Measurements from ENCODE around the gene TMIE. TPM values are rescaled to one million over a fixed set of nuclear protein-coding genes. Genes with fewer than 3 reads are reported as not detected.

TMIE gene
- total RNA-seq, 6 donors from 2014 or later, result 0.49 to 2.1 (median 1.2) TPM; not detected in 1

DNA sequence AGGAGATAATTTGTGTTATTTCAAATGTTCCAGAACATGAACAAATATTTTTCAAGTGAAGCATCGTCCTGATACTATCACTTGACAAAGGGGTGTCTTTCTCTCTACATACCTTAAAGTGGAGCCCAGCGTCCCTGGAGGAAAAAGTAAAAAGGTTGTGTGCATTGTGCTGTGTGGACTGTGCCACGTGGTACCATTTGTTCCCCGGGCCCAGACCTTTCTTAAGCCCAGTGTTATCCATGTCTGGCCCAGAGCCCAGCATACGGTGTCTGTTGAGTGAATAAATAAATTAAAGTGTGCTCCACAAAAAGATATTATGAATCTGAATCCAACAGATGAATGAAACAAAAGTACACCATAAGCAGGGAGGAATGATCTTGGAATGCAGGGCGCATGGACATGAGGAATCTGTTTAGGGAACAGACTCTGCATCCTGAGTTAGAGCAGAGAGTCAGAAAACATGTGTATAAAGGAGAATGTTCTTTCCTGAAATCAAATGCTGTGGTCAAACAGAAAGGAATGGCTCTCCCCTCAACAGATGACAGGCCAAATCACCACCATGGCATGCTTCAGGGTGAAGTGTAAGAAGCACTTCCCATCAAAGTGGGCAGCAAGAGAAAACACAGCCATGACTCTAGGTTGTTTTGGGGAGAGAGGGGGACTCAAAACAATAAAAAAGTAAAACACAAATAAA, 24.6 kb downstream of the TMIE start:
- H3K9me3 ChIP-seq, result no peaks in the 10 kb centered on the region
- no peaks in the 10 kb centered on the region for H3K4me1 ChIP-seq
- ATAC-seq (ENCODE audit: low FRiP score in 2 of 2), result no peak
- no peak overlapping the region for H3K27ac ChIP-seq
- no peaks in the 10 kb centered on the region for H3K27me3 ChIP-seq
- no peak for DNase-seq
- TF ChIP-seq EP300 (IDR thresholded peaks at IDR 0.05) (no peak), POLR2A (IDR thresholded peaks at IDR 0.05) (no peak), POLR2AphosphoS5 (IDR thresholded peaks at IDR 0.05) (no peak)
- TF ChIP-seq, protein P1, sequence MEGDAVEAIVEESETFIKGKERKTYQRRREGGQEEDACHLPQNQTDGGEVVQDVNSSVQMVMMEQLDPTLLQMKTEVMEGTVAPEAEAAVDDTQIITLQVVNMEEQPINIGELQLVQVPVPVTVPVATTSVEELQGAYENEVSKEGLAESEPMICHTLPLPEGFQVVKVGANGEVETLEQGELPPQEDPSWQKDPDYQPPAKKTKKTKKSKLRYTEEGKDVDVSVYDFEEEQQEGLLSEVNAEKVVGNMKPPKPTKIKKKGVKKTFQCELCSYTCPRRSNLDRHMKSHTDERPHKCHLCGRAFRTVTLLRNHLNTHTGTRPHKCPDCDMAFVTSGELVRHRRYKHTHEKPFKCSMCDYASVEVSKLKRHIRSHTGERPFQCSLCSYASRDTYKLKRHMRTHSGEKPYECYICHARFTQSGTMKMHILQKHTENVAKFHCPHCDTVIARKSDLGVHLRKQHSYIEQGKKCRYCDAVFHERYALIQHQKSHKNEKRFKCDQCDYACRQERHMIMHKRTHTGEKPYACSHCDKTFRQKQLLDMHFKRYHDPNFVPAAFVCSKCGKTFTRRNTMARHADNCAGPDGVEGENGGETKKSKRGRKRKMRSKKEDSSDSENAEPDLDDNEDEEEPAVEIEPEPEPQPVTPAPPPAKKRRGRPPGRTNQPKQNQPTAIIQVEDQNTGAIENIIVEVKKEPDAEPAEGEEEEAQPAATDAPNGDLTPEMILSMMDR (IDR thresholded peaks at IDR 0.05), result no peak
- no peaks in the 10 kb centered on the region for H3K36me3 ChIP-seq
- H3K4me3 ChIP-seq, result no peak overlapping the region
- WGBS, 2 donors, result 62 to 65% methylated on average over 6 of the region's 6 CpGs

DNA sequence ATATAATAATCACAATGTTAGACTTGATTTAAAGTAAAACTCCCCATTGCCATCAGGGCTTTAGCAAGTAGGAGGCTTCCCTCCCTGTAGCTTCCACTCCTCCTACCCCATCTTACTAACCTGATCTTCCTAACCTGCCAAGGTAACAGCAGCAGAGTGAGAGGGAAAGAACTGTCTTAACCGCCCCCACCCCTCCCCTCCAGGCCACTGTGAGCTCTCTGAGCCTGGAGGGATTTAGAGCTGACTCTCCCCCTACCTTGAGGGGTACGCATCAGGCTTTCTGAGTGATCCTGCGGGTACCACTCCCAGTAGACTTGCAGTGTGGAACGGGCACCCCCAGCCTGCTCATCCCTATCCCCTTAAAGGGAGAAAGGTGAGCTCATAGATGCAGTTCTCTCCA, 27.8 kb downstream of the TMIE start:
- H3K4me1 ChIP-seq, result no peaks in the 10 kb centered on the region
- no peak for ATAC-seq (ENCODE audit: low FRiP score in 2 of 2)
- H3K4me3 ChIP-seq, result no peak overlapping the region
- no peaks in the 10 kb centered on the region for H3K36me3 ChIP-seq
- no peaks in the 10 kb centered on the region for H3K27me3 ChIP-seq
- DNase-seq, result peak in 1 of 2 donors; percentile 6
- WGBS, 2 donors, result 92 to 98% methylated on average over 4 of the region's 4 CpGs
- H3K27ac ChIP-seq, result no peak overlapping the region
- TF ChIP-seq POLR2A (IDR thresholded peaks at IDR 0.05) (no peak), EP300 (IDR thresholded peaks at IDR 0.05) (no peak), POLR2AphosphoS5 (IDR thresholded peaks at IDR 0.05) (no peak)
- TF ChIP-seq, protein P1 (IDR thresholded peaks at IDR 0.05), result no peak
- H3K9me3 ChIP-seq, result no peaks in the 10 kb centered on the region

DNA sequence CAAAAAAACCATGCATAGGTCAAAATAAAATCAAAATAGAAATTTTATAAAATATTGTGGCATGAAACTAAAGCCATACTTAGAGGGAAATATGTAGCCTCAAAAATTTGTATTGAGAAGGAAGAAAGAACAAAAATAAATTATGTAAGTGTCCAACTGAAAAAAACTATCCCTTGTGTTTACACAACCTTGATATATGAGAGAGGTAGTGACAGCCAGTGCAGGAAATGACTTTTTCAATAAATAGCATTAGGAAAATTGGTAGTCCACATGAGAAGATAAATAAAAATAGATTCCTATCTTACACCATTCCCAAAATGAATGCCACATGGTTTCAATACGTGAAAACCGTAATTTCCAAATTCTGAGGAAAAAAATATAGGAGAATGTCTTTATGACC, 29.6 kb downstream of the TMIE start:
- no peak for DNase-seq
- no peak for ATAC-seq (ENCODE audit: low FRiP score in 2 of 2)
- no peak overlapping the region for H3K4me3 ChIP-seq
- no peak overlapping the region for H3K27ac ChIP-seq
- H3K4me1 ChIP-seq, result no peaks in the 10 kb centered on the region
- no peaks in the 10 kb centered on the region for H3K9me3 ChIP-seq
- no peak for TF ChIP-seq EP300 (IDR thresholded peaks at IDR 0.05)
- TF ChIP-seq, protein P1 (IDR thresholded peaks at IDR 0.05), result no peak
- TF ChIP-seq POLR2A (IDR thresholded peaks at IDR 0.05), result no peak
- TF ChIP-seq POLR2AphosphoS5 (IDR thresholded peaks at IDR 0.05), result no peak
- 73 to 86% methylated on average over 2 of the region's 2 CpGs for WGBS, 2 donors
- no peaks in the 10 kb centered on the region for H3K27me3 ChIP-seq
- no peaks in the 10 kb centered on the region for H3K36me3 ChIP-seq

DNA sequence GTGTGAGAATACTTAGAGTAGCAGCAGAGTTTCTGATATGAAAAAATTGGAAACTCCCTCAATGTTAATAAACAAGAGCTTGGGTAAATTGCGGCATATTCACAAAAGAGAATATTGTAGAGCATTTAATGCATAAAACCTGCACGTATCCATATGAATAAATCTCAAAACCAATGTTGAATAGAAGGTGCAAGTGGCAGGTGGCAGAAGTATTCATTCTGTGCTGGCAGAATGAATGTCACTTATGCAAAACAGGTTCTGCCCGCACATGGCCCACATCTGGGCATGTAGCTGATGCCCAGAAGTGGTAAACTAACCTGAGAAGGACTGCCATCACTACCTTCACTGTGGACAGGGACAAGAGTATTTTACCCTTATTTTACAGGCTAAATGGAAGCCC, 30.6 kb downstream of the TMIE start:
- H3K27me3 ChIP-seq, result no peaks in the 10 kb centered on the region
- ATAC-seq (ENCODE audit: low FRiP score in 2 of 2) (no peak), DNase-seq (no peak)
- no peak overlapping the region for H3K27ac ChIP-seq
- H3K4me3 ChIP-seq, result no peak overlapping the region
- H3K9me3 ChIP-seq, result no peaks in the 10 kb centered on the region
- no peaks in the 10 kb centered on the region for H3K36me3 ChIP-seq
- TF ChIP-seq POLR2A (IDR thresholded peaks at IDR 0.05) (no peak), EP300 (IDR thresholded peaks at IDR 0.05) (no peak), POLR2AphosphoS5 (IDR thresholded peaks at IDR 0.05) (no peak)
- TF ChIP-seq, protein P1 (IDR thresholded peaks at IDR 0.05), result no peak
- WGBS, 2 donors, result 77 to 93% methylated on average over 3 of the region's 3 CpGs
- H3K4me1 ChIP-seq, result no peaks in the 10 kb centered on the region
